ENCODE measurements around the gene TSEN2.
"Not testable (repeated sequence)": the region's sequence is repeated elsewhere in the genome, so short reads cannot be mapped to it uniquely, and the experiment has no call there.

The TSEN2 gene

DNA sequence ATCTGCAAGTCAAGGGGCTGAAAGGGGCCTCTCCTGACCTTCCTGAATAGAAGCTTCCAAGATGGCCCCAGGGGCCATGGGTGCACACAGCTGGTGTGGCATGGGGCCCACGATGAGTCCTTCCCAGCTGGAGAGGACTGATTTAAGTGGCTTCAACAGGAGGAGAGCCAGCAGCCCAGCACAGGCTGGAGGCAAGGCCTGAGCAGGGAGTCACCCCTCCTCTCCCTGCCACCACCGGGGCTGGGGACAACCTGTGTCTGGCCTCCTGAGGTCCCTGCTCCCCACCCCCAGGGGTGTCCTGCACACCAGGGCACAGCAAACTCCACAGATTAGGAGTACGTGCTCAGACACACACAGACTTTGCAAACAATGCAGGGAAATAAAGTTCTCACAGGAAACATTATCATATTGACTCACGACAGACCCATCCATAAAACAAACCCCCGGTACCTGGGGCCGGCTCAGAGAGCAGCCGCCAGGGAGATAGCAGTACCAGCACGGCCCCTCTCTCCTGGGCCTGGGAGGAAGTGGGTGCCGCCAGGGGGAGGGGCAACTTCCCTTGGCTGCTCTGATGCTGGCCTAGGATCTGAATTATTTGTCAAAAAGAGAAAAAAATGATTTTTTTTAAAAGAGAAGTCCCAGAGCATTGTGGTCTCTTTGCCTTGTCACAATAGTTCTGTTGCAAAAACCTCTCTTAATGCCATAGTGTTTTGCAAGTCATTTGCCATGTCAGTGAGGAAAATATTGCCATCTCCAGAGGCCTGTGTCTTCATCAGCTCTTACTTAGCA is 21.9 kb upstream of the TSEN2 start:
- peak overlapping the region; percentile 72 for H3K27ac Mint-ChIP-seq
- H3K4me1 Mint-ChIP-seq (ENCODE audit: low read depth) = peaks cover 17% of the 10 kb centered on the region
- no peaks in the 10 kb centered on the region for H3K27me3 Mint-ChIP-seq
- H3K36me3 Mint-ChIP-seq (ENCODE audit: low read depth) = no peaks in the 10 kb centered on the region
- DNase-seq = peak; percentile 39
- no peak overlapping the region for H3K4me3 Mint-ChIP-seq
- H3K9me3 Mint-ChIP-seq = no peaks in the 10 kb centered on the region

DNA sequence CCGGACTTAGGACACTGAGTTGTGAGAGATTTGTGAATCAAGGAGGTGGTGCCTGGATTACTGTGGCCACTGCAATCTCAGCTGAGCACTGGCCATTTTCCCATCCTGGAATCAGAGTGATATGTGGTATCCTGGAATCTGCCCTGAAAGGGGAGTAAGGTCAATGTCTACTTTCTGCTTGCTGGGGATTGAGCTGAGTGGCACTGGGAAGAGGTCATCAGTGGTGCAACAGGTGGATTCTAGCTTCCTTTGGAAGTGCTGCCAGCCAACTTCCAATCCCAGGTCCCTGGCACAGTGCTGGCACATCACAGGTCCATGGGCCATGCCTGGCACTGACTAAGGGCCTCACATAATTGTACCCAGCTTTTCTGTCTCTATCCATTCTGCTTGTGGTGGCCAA is 20.6 kb upstream of the TSEN2 start:
- Mint-ChIP-seq H3K27me3 (no peaks in the 10 kb centered on the region), H3K4me3 (no peak overlapping the region), H3K36me3 (ENCODE audit: low read depth) (no peaks in the 10 kb centered on the region), H3K27ac (no peak overlapping the region), H3K9me3 (no peaks in the 10 kb centered on the region), H3K4me1 (ENCODE audit: low read depth) (peaks cover 17% of the 10 kb centered on the region)
- no peak for DNase-seq

GRCh38 chr3:12464181-12464580 is 20.1 kb upstream of the TSEN2 start:
- Mint-ChIP-seq H3K27ac (no peak overlapping the region), H3K4me3 (no peak overlapping the region), H3K9me3 (no peaks in the 10 kb centered on the region), H3K36me3 (ENCODE audit: low read depth) (no peaks in the 10 kb centered on the region), H3K4me1 (ENCODE audit: low read depth) (peaks cover 17% of the 10 kb centered on the region), H3K27me3 (no peaks in the 10 kb centered on the region)
- DNase-seq = no peak

- Mint-ChIP-seq H3K27me3 (no peaks in the 10 kb centered on the region), H3K36me3 (ENCODE audit: low read depth) (no peaks in the 10 kb centered on the region), H3K4me3 (no peak overlapping the region), H3K9me3 (no peaks in the 10 kb centered on the region), H3K27ac (no peak overlapping the region), H3K4me1 (ENCODE audit: low read depth) (peaks cover 20% of the 10 kb centered on the region)
- DNase-seq = no peak
Measured at GRCh38 chr3:12465151-12465835, 19.0 kb upstream of the TSEN2 start.

GRCh38 chr3:12465836-12466225 is 18.4 kb upstream of the TSEN2 start:
- Mint-ChIP-seq H3K9me3 (no peaks in the 10 kb centered on the region), H3K27me3 (no peaks in the 10 kb centered on the region), H3K4me1 (ENCODE audit: low read depth) (peaks cover 24% of the 10 kb centered on the region), H3K36me3 (ENCODE audit: low read depth) (no peaks in the 10 kb centered on the region), H3K4me3 (no peak overlapping the region), H3K27ac (no peak overlapping the region)
- DNase-seq = no peak

DNA sequence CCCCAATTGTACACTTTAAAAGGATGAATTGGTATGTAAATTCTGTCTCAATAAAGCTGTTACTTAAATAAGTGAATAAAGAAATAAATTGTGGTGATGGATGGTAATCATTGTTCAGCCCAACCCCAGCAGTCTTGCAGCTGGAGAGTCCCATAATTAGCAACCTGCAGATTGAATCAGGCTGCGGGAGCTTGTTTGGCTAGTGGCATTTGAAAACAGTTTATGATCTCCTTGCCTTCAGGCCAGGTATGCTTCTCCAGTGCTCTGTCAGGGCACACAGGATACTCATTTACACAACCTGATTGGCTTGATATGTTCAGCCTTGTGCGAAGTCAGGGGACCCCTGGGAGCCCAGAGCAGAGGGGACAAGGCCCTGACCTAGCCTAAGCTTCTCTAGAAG is 16.5 kb upstream of the TSEN2 start:
- no peak for DNase-seq
- Mint-ChIP-seq H3K4me1 (ENCODE audit: low read depth) (peaks cover 28% of the 10 kb centered on the region), H3K4me3 (no peak overlapping the region), H3K36me3 (ENCODE audit: low read depth) (no peaks in the 10 kb centered on the region), H3K27me3 (no peaks in the 10 kb centered on the region), H3K9me3 (no peaks in the 10 kb centered on the region), H3K27ac (no peak overlapping the region)

DNA sequence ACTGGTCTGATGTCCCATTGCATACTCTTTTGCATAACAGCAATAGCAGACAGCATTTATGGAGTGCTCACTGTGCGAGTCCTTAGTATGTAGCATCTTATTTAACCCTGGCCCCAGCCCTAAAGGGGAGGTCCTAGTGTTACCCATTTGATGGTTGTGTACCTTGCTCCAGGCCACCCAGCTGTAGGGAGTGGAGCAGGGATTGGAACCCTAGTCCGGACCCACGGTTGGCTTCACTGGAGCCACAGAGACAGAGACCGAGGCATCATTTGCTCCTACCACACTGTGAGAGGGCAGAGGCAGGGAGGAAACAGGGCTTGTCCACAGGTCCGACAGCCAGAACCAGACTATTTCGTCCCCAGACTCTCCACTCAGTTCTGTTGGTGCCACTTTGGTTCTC is 16.0 kb upstream of the TSEN2 start:
- Mint-ChIP-seq H3K4me1 (ENCODE audit: low read depth) (peaks cover 30% of the 10 kb centered on the region), H3K27me3 (no peaks in the 10 kb centered on the region), H3K27ac (no peak overlapping the region), H3K9me3 (no peaks in the 10 kb centered on the region), H3K36me3 (ENCODE audit: low read depth) (no peaks in the 10 kb centered on the region), H3K4me3 (no peak overlapping the region)
- no peak for DNase-seq

GRCh38 chr3:12468757-12469156 is 15.5 kb upstream of the TSEN2 start:
- H3K36me3 Mint-ChIP-seq (ENCODE audit: low read depth) = no peaks in the 10 kb centered on the region
- H3K4me3 Mint-ChIP-seq = no peak overlapping the region
- no peaks in the 10 kb centered on the region for H3K27me3 Mint-ChIP-seq
- no peak for DNase-seq
- no peak overlapping the region for H3K27ac Mint-ChIP-seq
- H3K4me1 Mint-ChIP-seq (ENCODE audit: low read depth) = peaks cover 33% of the 10 kb centered on the region
- no peaks in the 10 kb centered on the region for H3K9me3 Mint-ChIP-seq

- not testable (repeated sequence) for H3K9me3 Mint-ChIP-seq; DNase-seq; H3K27me3 Mint-ChIP-seq; H3K27ac Mint-ChIP-seq; H3K4me3 Mint-ChIP-seq; H3K36me3 Mint-ChIP-seq (ENCODE audit: low read depth)
- H3K4me1 Mint-ChIP-seq (ENCODE audit: low read depth) = peaks cover 33% of the 10 kb centered on the region
Measured at GRCh38 chr3:12469222-12469621, 15.1 kb upstream of the TSEN2 start.

GRCh38 chr3:12470111-12470510 is 14.2 kb upstream of the TSEN2 start:
- Mint-ChIP-seq H3K27ac (no peak overlapping the region), H3K27me3 (no peaks in the 10 kb centered on the region), H3K9me3 (no peaks in the 10 kb centered on the region), H3K4me1 (ENCODE audit: low read depth) (peaks cover 33% of the 10 kb centered on the region), H3K4me3 (no peak overlapping the region), H3K36me3 (ENCODE audit: low read depth) (no peaks in the 10 kb centered on the region)
- DNase-seq = no peak

GRCh38 chr3:12470680-12471079 is 13.6 kb upstream of the TSEN2 start:
- Mint-ChIP-seq H3K27me3 (no peaks in the 10 kb centered on the region), H3K27ac (peak overlapping the region; percentile 86), H3K9me3 (no peaks in the 10 kb centered on the region)

GRCh38 chr3:12471241-12471640 is 13.0 kb upstream of the TSEN2 start:
- H3K9me3 Mint-ChIP-seq = no peaks in the 10 kb centered on the region
- H3K4me1 Mint-ChIP-seq (ENCODE audit: low read depth) = peaks cover 33% of the 10 kb centered on the region
- H3K36me3 Mint-ChIP-seq (ENCODE audit: low read depth) = no peaks in the 10 kb centered on the region
- H3K4me3 Mint-ChIP-seq = no peak overlapping the region
- DNase-seq = peak; percentile 64
- no peaks in the 10 kb centered on the region for H3K27me3 Mint-ChIP-seq
- peak overlapping the region; percentile 86 for H3K27ac Mint-ChIP-seq

More at GRCh38 chr3:12470680-12471079, 13.6 kb upstream of the TSEN2 start:
- Mint-ChIP-seq H3K4me3 (no peak overlapping the region), H3K36me3 (ENCODE audit: low read depth) (no peaks in the 10 kb centered on the region), H3K4me1 (ENCODE audit: low read depth) (peaks cover 33% of the 10 kb centered on the region)
- DNase-seq = no peak

GRCh38 chr3:12472000-12472610 is 12.2 kb upstream of the TSEN2 start:
- no peak for DNase-seq
- no peaks in the 10 kb centered on the region for H3K27me3 Mint-ChIP-seq
- peak overlapping the region; percentile 86 for H3K27ac Mint-ChIP-seq
- no peaks in the 10 kb centered on the region for H3K36me3 Mint-ChIP-seq (ENCODE audit: low read depth)
- no peak overlapping the region for H3K4me3 Mint-ChIP-seq
- H3K9me3 Mint-ChIP-seq = no peaks in the 10 kb centered on the region
- peaks cover 33% of the 10 kb centered on the region for H3K4me1 Mint-ChIP-seq (ENCODE audit: low read depth)

DNA sequence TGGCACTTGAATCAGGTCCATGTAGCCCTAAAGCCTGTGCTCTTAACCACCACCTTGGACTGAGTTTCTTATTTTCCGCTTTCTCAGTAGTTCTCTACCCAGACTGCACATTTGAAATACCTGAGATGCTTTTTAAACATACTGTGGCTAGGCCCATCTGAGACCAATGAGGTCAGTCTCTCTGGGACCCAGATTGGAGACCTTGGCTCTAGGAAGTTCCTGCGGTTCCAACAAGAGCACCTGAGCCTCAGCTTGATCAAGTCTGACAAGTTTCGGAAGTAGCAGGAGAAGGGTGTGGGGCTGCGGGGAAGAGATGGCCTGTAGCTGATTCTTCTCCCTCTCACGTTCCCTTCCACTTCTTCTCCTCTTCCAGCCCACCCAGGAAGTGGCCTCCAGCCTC is 11.5 kb upstream of the TSEN2 start:
- H3K36me3 Mint-ChIP-seq (ENCODE audit: low read depth) = no peaks in the 10 kb centered on the region
- H3K4me1 Mint-ChIP-seq (ENCODE audit: low read depth) = peaks cover 33% of the 10 kb centered on the region
- H3K27ac Mint-ChIP-seq = peak overlapping the region; percentile 80
- H3K27me3 Mint-ChIP-seq = no peaks in the 10 kb centered on the region
- H3K4me3 Mint-ChIP-seq = no peak overlapping the region
- no peaks in the 10 kb centered on the region for H3K9me3 Mint-ChIP-seq
- no peak for DNase-seq

DNA sequence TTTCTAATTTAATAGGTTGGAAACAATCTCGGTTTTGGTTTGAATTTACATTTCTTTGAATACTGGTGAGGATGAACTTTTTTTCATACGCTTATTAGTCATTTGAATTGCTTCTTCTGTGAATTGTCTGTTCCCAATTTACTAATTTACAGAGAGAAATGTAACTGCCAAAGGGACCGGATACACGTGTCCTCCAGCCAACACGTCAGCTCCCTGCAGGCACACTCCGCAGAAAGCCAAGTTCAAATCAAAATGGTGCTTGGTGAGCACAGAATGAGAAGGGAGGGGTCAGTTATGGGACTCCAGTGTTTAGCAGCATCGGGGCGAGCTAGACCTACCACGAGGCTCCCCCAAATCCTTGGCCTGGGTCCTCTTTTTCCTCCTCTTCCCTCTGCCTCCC is 10.8 kb upstream of the TSEN2 start:
- H3K4me3 Mint-ChIP-seq = no peak overlapping the region
- DNase-seq = no peak
- peak overlapping the region; percentile 80 for H3K27ac Mint-ChIP-seq
- no peaks in the 10 kb centered on the region for H3K9me3 Mint-ChIP-seq
- H3K36me3 Mint-ChIP-seq (ENCODE audit: low read depth) = no peaks in the 10 kb centered on the region
- H3K27me3 Mint-ChIP-seq = no peaks in the 10 kb centered on the region
- H3K4me1 Mint-ChIP-seq (ENCODE audit: low read depth) = peaks cover 33% of the 10 kb centered on the region

Measured in activated T-cell treated with anti-CD3 and anti-CD28 coated beads, Interleukin-2, amount 50 U/mL, for 24 hours (primary cell).